Measurements from ENCODE around the gene TTLL11.
"Not testable (repeated sequence)": the region's sequence is repeated elsewhere in the genome, so short reads cannot be mapped to it uniquely, and the experiment has no call there.

TTLL11 gene

DNA sequence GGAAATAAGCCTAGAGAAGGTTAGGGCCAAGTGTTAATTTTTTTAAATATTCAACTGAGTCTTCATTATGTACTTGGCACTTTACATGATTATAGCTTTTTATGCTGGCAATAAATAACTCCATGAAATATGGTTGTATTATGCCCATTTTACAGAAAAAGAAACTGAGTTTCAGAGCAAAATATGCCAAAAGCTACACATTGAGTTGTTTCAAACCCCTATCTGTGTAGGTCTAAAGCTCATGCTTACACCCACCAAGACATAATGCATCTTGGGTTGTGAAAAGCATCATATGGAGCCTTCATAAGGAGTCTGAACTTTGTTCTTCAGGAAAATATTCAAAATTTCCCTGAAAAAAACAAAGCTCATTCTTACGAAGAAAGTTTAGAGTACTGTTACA, 14.6 kb downstream of the TTLL11 start:
- no peak for DNase-seq

DNA sequence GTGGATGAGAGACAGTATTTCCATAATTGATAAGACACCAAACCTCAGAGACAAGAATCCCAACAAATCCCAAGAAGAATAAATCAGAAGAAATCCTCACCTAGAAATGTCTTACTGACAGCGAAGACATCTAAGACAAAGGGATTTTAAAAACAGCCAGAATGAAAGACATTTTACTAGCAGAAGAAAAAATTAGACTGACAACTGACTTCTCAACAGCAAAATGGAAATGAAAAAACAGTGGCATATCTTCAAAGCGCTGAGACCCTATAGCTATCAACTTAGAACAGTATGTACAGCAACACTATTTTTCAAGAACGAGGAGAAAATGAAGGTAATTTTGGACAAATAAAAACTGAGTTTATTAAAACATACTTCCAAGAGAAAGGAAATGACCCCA, 16.3 kb downstream of the TTLL11 start:
- DNase-seq = no peak

DNA sequence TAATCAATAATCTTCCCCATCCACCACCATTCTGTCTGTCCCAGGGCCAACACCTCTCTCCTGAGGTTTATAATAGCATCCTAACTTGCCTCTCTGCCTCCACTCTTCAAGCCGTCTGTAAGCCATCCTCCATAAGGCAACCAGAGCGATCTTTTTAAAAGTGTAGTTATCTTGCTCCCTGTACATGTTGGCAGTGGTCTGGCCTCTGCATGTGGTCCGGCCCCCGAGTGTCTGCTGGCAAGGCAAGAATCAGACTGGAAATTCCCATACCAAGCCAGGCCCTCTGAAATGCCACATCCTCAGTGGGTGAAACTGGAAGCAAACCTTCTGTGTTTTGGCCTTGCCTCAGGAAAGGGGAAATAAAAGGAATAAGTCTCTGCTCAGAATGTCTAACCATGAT, 17.0 kb downstream of the TTLL11 start:
- DNase-seq = no peak

DNA sequence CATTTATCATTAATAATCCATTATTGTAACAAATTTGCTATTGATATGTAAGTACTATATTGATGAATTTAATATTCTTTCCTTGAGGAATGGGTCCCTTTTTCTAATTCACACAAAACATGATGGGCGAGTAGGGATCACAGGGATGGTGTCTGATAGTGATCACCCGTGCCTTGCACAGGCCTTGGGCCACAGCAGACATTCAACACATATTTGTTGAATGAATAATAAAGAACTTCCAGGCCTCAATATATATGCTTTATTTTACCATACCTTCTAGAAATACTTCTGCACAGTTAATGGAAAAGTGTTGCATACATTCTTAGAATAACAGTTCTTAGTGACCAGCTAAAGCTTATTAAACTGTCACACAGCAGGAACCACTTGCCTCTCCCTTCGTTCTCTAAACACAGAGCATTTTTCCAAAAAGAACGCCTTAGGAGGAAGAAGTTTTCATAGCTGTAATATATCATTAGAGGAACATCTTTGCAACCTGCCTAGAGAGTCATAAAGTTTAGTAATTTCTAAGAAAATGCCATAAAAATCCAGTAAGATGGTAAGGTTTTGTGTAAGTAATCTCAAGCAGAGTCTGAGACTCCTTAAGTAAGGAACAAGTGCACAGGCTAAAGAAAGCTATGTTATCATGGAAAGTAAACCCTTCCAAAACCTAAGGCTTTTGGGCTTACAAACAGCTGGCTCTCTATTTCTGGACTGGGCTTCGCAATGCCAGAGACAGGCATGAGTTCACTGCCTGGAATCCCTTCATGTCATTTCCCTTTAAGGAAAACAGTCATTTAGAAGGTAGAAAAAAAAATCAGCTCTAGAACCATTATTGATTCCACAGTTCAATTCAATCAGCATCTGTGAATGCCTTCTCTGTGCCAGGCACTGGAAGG, 17.7 kb downstream of the TTLL11 start:
- no peak for DNase-seq

DNA sequence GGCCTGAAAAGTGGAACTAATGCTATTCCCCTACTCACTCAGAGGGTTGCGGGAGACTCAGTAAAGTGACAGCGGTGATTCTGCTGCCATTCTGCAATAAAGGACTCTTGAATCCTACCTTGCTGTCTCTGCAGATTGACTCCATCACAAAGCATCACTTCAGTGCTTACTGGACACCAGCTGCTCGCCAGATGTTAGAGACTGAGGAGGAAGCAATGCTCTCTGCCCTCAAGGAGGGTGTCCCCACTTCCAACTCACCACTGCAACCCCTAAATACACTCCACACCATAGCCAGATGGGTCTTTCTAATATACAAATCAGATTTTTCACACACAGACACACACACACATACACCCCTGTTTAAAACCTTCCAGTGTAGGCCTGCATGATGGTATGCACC, 21.4 kb downstream of the TTLL11 start:
- DNase-seq = no peak

DNA sequence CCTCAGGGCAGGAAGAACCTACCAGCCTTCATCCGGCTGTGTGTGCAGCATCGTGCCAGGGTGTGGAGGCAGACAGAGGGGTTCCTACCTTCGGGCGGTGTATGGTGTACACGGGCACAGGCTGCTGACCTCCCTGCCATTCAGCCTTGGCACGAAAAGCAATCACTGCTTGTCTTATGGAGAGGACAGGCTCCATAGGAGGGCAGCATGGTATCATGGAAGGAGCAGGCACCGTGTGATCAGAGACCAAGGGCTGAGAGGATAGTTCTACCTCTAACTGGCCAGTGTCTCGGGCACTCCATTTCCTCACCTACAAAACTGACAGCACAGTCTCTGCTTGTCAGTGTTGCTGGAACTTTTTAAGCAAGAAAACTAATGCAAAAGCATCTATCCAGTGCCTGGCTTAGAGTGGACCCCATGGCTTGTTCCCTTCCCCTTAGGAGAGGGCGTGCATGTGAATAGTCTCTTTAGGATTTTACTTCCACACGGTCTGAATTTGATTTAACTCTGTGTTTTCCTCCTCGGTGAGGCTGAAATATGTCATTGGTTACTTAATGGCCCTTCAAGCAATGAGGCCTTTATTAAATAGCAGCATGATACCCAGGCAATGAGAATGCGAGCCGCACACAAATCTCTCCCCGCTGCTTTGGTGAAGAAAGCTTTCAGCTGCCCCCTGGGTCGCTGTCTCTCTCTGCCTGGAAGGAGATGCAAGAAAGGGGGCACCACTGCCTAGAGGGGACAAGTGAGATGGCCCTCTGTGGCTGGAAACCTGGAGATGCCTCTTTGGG, 22.2 kb downstream of the TTLL11 start:
- no peak for DNase-seq

DNA sequence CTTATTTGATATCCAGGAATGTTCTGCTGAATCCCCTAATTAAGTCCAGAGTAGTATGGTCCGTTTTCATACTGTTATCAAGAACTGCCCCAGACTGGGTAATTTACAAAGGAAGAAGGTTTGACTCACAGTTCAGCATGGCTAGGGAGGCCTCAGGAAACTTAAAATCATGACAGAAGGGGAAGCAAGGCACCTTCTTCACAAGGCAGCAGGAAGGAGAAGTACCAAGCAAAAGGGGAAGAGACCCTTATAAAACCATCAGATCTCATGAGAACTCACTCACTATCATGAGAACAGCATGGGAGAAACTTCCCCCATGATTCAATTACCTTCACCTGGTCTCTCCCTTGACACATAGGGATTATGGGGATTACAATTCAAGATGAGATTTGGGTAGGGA, 26.4 kb downstream of the TTLL11 start:
- DNase-seq = not testable (repeated sequence)

DNA sequence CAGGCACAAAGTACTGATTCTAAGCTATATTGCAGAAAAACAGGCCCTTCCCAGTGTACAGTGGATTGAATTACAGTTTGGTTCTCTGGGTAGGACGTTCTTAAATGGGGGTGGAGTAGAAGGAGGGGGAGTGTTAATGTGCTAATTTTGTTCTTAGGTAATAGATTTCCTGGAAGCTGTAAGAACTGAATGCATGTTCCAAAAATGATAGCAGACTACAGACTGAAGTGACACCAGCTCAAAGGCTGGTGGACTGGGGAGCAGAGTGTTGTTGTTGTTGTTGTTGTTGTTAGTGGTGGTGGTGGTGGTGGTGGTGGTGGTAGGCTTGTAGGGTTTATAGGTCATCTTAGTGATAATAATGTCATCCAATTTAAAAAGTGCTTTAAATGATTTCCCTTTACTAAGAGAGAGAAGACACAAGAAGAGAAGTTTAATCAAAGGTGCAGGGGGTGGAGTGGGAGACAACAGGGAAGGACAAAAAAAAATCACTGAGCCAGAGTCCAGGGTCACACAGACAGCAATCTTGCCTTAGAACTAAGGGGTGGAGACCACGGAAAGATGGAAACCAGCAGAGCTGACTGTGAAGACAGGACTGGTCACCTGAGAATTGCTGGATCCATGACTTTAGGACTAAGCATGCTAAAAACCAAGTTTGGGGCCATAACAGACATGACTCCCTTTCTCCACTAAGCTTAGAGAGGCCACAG, 27.0 kb downstream of the TTLL11 start:
- DNase-seq = no peak

DNA sequence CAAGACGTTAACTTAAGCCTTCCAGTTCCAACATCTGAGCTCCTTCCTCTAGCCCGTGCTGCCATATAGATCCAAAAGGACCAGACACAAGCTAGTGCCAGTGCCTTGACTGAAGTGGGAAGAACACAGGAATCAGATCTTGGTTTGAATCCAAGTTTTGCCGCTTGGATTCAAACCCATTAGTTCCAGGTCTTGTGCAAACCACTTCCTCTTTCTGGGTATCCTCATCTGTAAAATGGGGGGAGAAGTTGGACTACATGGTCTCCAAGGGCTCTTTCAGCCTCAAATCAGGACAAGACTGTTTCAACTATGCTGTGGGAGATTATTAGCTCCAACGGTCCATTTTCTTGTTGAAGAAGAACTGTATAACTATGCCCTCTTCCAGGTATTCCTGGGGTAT, 32.6 kb downstream of the TTLL11 start:
- no peak for DNase-seq

DNA sequence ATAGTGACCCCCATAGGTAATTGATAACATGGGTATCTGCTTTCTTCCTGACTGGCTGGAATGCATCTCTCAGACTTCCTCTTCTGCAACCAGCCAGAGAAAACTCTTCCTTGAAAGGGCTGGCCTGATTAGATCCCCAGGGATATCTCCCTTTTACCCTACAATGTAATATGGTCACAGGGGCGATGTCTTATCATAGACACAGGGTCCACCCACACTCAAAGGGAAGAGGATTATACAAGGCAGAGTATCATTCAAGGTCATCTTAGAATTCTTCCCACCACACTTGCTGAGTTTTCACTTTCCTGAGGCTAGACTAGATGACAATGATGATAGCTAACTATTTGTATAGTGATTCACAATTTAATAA, 33.2 kb downstream of the TTLL11 start:
- no peak for DNase-seq

DNA sequence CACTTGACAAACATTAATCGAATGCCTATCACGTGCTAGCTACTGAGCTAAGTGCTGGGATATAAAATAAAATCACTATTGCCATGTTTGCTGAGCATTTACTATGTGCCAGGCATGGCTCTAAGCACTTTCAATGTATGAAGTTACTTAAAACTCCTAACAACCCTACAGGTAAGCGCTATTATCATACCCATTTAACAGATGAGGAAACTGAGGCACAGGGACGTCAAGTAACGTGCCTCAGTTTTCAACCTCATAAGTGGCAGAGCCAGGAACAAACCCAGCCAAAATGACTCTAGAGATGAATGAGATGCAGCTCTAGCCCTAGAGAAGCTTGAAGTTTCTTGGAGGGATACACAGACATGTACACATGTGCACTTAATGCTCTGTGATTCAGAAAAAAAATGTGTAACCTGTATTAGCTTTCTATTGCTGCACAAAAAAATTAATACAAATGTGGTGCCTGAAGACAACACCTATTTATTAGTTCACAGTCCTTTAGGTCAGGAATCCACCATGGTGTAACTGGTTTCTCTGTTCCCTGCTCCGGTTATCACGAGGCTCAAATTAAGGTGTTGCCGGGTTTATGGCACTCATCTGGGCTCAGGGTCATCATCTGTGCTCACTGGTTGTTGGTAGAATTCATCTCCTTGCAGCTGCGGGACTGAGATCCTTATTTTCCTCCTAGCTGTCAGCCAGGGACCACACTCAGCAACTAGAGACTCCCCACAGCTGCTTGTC, 33.7 kb downstream of the TTLL11 start:
- DNase-seq = no peak

DNA sequence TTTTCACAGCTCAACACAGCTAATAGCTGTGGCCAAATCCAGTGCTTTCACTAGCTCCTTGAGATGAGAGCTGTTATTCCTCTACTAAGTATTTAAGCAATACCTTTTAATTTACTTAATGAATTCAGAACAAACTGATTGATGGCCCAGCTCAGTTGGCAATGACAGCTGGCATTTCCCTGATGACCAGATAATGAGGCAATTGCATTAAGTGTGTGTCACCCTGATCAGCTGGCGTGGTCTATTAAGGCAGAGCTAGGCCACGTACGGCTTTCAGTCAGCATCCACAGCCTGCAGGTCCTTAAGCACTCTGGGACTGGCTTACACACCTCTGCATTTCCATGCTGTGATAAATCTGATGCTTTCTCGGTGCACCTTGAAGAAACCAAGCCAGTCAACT, 34.4 kb downstream of the TTLL11 start:
- no peak for DNase-seq

DNA sequence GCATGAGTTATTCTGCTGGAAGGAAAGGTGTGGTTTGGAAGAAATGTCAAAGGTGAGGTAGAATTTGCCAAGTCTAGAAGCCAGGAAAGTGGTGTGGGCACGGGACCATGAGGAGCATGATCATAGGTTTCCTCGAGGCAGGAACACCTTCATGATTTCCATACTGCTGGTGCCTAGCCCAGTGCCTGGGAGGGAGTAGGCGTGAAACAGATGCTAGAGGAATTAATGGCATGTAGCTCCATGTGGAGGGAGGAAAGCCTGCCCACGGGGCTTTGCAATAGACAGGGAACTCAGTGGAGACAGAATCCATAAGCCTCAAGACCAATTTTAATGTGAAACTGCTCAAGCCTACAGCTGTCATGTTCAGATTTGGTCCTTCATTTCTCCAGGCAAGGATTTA, 35.1 kb downstream of the TTLL11 start:
- no peak for DNase-seq

DNA sequence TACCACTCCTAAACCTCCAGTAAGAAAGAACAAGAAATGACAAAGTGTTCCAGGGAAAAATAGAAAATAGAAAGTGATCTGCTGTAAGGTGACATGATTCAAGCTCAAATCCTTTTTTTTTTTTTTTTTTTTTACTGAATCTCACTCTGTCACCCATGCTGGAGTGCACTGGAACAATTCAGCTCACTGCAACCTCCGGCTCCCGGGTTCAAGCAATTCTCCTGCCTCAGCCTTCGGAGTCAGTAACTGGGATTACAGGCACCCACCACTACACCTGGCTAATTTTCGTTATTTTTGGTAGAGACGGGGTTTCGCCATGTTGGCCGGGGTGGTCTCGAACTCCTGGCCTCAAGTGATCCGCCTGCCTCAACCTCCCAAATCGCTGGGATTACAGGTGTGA, 35.9 kb downstream of the TTLL11 start:
- DNase-seq = no peak

DNA sequence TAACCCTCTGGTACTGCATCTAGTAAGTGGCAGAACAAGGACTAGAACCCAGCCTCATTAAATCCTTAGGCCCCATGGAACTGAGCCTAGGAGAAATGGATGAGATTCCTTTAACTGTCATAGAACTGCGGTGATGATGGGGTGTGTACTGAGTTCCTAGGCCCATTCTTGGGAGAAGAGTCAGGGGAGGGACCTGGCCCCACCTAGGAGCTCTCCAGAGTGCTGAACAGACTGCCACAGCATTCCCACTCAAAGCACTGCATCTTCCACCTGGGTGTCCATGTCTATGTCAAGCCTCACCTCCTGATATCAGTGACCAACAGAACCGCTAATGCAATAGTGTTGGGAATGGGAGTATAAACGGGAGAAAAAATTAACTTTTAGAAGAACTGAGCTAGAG, 36.6 kb downstream of the TTLL11 start:
- DNase-seq = peak; percentile 25

DNA sequence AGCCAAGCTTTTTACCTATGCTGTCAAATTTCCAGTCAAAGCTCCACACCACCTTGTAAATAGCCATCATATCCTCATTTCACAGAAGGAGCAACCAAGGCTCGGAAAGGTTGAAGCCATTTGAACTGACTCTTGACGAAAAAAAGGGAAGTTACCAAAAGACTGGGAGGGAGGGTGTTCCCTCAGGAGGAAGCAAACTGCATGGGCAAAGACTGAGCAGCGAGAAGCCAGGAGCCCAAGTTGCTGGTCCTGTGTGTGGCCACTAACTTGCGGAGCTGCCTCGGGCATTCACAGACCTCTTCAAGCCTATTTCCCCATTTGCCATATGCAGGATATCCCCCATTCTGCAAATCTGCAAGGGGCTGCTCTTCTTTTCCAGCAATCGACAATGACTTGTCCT, 37.4 kb downstream of the TTLL11 start:
- no peak for DNase-seq

DNA sequence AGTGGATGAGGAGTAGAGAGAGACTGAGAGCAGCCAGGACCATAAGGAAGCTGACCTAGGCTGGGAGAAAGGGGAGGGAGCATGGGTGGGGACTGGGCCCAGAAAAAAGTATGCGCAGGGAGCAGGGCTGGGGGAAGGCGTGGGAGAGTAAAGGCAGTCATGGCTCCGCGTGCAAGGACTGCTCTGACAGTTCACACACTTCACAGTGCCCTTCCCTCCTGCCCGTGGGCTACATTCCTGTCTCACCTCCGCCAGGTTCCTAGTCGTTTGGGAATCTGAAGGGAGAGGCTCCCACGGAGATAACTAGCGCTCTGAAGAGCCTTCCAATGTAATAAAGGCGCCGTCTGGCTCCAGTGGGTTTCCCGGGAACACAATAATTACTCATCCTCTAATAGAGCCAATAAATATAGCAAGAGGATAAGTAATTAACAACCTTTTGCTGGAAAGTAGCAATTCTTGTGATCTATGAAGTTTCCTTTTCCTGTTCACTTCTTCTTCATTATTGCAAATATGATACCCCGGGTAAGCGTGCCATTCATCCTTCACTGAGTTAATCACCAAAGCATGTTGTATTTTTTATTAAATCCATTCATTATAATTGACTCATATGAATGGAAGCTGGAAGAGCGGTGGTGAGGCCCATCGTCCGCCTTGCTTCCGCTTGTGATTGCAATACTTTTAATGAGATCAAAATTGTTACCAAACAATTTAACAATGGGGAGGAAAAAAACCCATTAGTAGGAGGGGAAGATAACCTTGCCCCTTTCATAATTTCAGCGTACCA, 39.3 kb downstream of the TTLL11 start:
- DNase-seq = peak; percentile 67

DNA sequence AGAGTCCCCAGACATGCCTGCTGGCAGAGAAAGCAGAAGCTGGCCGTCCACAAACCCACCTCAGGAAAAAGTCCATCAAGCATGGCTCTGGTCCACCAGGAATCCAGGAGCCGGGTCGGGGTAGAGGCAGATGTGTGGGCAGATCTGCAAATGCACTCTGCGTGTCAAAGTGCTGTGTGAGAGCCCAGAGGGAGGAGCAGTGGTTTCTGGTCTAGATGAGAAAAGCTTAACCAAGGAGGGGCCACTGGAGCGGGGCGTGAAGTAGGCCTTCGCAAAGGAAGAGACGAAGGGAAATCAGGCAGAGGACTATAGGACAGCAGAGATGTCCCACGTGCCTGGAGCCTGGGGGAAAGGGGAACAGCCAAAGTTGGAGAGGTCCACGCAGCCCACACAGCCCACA, 40.0 kb downstream of the TTLL11 start:
- DNase-seq = no peak

DNA sequence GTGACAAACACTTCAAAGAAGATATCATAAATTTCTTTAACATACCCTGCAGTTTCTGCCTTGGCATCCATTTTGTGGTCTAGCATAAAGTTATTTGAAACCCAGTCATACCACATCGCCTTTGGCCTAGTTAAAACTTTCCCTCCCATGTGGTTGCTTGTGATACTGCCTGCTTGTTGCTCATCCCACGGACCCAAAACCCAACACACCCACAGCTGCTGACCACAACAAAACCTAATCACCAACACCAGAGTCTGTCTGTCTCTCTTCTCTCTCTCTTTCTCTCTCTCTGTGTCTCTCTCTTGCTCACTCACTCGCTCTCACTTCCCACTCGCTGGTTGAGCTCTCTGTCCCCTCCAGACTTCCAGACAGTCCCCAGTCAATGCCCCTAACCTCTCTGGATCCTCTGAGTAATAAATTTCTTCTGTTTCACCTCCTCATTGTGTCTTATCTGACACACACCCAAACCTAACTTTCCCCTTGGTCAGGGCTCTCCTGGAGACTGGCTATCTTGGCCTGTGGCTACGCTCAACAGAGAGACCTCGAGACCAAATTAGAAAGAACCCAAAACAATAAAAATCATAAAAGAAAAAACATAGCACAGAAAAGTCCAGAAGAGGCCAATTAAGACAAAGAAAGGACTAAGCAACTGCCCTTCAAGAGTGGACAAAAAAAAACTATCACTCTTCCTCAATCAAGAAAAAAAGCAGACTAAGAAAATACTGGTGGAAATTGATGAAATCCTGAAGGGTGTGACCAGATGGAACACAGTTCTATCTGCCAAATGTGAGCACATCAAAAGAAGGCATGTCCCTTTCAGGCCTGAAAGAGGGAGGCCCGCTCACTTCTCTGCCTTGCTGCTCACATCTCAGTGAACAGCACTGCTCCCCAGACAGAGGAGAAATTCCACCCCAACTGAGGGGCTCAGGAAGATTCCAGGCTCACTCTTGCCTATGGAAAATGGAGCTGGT, 41.5 kb downstream of the TTLL11 start:
- DNase-seq = peak; percentile 81

DNA sequence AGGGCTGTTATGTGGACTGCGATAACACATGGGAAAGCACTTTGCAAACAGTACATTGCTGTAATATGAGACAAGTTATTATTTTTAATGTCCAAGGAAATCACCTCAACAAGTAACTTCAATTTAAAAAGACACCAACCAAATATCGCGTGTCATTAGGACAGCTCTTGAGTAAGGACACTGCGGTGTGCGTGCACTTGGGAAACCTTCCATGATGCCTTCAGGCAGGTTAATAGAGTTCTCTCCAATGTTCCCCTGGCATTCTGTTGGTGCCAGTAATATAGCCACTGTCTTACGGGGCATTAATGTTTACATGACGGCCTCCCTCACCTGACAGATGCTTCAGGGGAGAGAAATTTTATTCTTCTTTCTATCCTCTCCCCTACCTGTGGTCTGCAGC, 42.9 kb downstream of the TTLL11 start:
- no peak for DNase-seq

DNA sequence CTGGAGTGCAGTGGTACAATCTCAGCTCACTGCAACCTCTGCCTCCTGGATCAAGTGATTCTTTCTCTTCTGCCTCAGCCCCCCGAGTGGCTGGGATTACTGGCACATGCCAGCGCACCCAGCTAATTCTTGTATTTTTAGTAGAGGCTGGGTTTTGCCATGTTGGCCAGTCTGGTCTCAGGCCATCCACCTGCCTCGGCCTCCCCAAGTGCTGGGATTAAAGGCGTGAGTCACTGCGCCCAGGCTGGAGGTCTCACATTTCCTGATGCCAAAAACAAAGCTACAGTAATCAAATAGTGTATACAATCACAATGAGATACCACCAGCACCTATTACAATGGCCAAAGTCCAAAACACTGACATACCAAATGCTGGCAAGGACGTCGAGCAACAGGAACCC, 51.1 kb downstream of the TTLL11 start:
- DNase-seq = no peak
